COLO829 (cell line): ENCODE data around the gene IFITM10.

Experiments used
- DNase-seq: peaks from one replicate; pipeline ENCODE4 v3.0.0; 2012; ENCODE audit warnings: low spot score

IFITM10 gene

GRCh38 chr11:1752907-1753228, 2.5 kb upstream of the IFITM10 start:
- DNase-seq, result no peak

- DNase-seq, result no peak
Observed at GRCh38 chr11:1751999-1752906, 1.9 kb upstream of the IFITM10 start.

GRCh38 chr11:1751531-1751921, 1.1 kb upstream of the IFITM10 start:
- no peak for DNase-seq

GRCh38 chr11:1750840-1751530, 590 bp upstream of the IFITM10 start:
- no peak for DNase-seq

GRCh38 chr11:1749395-1750351, 722 bp downstream of the IFITM10 start:
- DNase-seq, result peak; percentile 88

- DNase-seq, result no peak
Observed at GRCh38 chr11:1748636-1749394, 1.6 kb downstream of the IFITM10 start.

GRCh38 chr11:1747753-1748635, 2.4 kb downstream of the IFITM10 start:
- DNase-seq, result no peak

GRCh38 chr11:1746956-1747752, 3.2 kb downstream of the IFITM10 start:
- DNase-seq, result no peak

- DNase-seq, result no peak
Observed at GRCh38 chr11:1746511-1746931, 3.9 kb downstream of the IFITM10 start.

GRCh38 chr11:1745701-1746320, 4.6 kb downstream of the IFITM10 start:
- DNase-seq, result no peak

- DNase-seq, result no peak
Observed at GRCh38 chr11:1744891-1745700, 5.3 kb downstream of the IFITM10 start.

- peak; percentile 88 for DNase-seq
Observed at GRCh38 chr11:1744137-1744886, 6.1 kb downstream of the IFITM10 start.

- DNase-seq, result no peak
Observed at GRCh38 chr11:1743585-1744136, 6.7 kb downstream of the IFITM10 start.

- DNase-seq, result no peak
Observed at GRCh38 chr11:1742869-1743584, 7.4 kb downstream of the IFITM10 start.

GRCh38 chr11:1742371-1742770, 8.0 kb downstream of the IFITM10 start:
- no peak for DNase-seq

- no peak for DNase-seq
Observed at GRCh38 chr11:1741741-1742140, 8.7 kb downstream of the IFITM10 start.
